HG03571 (cell line): ENCODE measurements around the gene ASPA.
"Not testable (repeated sequence)": the region's sequence is repeated elsewhere in the genome, so short reads cannot be mapped to it uniquely, and the experiment has no call there.

Experiments
- ATAC-seq: cut with Tn5 transposase; IDR thresholded peaks from one replicate; pipeline ENCODE4 v1.9.1; 2021; ENCODE audit not compliant: unreplicated experiment

ASPA gene

DNA sequence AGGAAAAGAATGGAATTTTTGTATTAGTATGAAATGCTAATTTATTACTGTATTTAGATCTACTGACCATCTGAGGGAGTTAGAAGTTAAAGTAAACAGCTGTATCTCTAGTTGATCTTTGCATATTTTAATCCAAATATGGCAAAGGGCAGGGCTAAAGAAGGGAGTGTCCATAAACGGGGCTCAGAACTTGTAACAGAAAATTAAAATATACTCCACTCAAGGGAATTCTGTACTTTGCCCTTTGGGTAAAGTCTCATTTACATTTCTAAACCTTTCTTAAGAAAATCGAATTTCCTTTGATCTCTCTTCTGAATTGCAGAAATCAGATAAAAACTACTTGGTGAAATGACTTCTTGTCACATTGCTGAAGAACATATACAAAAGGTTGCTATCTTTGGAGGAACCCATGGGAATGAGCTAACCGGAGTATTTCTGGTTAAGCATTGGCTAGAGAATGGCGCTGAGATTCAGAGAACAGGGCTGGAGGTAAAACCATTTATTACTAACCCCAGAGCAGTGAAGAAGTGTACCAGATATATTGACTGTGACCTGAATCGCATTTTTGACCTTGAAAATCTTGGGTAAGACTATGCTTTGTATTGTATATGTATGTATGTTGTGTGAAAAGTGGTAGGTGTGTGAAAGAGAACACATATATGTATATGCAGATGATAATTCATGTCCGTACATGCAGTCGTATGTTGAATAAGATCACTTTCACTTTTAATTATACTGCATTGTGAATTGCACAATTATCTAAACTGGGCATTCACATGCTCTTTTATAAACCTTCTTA lies at the start of gene ASPA:
TSS of gene ASPA (plus strand) at position 186 of the 799 bp plus-strand sequence. CDS start at position 349, 163 bp downstream.
- ATAC-seq = no peak

DNA sequence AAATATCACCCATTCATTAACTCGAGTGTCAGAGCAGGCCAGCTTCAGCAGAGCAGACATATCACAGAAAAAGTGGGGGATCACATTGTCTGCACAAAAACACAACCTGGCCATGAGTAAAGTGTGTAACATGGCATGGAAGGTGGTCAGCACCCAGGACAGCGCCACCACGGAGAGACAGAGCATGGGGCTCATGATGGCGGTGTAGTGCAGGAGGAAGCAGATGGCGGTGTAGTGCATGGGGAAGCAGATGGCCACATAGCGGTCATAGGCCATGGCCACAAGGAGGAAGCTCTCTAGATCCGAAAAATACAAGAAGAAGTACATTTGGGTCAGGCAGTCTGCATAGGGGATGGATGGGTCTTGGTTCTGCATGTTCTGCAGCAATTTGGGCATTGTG lies 42.6 kb upstream of the ASPA start:
- not testable (repeated sequence) for ATAC-seq

DNA sequence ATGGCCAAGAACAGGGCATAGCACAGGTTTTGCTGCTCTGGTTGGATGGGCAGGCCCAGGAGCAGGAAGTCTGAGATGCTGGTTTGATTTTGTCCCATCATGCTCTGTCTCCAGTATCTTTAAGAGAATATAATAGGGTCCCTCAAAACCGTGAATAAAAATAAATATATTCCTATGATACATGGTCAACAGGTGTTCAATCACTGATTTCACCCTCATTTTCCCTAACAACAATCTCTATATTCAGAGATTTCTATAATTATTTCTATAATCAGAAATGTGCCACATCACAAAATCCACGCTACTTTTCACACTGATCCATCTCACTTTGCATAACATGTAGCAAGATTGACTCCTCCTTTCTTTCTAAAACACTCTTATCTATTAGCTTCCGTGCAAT lies 42.1 kb upstream of the ASPA start, which contains the start of gene OR1E2:
TSS of gene OR1E2 (minus strand) at position 101 of the 400 bp plus-strand sequence. CDS start at position 101, 0 bp downstream.
- no peak for ATAC-seq

DNA sequence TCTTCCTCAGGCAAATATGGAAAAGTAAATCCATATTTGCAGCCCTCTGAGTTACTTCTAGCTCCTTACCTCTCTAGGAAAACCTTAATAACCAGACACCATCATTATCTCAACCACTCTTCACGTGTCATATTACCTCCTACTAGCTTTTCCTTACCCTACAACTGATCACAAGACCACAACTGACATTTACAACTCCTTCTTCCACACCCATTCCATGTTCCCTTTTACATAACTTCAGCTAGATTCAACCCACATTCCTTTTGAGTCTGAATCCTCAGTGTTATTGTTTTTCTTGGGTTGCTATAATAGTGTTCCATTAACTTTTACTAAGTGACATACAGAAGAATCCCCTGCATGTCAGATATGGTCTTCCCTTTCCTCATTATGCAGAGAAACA lies 37.4 kb upstream of the ASPA start:
- no peak for ATAC-seq

DNA sequence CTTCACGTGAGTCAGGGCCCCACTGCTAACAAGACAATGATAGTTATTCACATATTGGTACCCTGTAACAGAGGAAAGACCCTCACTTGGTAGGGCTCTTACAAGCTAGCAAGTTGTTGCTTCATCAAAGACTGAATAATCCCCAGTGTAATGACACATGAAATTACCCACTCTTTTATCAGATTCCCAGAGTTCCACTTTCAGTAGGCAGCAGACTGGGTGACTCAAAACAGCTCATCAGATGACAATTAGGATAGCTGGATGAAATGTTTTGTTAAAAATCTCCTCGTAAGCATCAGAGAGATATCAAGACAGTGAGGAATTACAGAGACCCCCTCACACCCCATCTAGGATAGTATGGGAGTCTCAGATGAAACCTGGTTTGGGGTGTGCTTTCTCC lies 35.3 kb upstream of the ASPA start:
- ATAC-seq = no peak

DNA sequence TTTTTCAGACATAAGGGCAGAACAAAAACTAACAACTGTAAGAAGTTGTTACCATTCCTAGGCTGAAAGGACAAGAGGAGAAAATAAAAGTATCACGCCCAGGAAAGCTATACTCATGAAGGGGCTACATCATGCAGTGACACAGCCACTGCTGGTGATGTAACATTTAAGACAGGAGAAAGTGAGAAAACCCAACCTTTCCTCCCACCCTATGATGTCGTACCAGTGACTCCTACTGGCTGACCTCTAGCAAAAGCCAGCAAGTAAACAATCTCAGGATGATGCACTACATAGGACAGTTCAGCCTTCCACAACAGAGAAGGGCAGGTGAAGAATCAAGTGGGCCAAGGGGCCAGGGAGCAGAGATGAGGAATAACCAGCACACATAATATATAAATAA lies 28.2 kb upstream of the ASPA start:
- no peak for ATAC-seq

DNA sequence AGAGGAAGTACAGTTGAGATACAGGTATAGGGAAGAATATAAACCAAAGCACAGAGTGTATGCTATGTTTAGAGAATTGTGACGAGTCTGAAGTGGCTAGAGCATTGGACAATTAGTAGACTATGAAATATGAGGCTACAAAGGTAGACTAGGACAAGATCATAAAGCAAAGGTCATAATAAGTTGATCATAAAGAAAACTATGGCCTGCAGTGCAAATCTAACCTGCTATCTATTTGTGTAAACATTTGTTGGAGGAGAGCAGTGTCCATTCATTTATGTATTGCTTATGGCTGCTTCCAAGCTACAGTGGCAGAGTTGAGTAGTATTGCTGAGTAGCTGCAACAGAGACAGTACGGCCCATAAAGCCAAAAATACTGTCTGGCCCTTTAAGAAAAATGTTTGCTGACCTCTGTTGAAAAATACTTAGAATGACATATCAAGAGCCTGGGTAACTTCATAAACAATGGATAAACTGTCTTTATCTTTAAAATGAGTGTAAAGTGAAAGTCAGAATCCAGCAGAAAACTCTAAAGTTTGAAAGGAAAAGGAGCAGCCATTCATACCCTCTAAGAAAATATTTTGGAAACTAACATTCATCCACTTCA lies 27.6 kb upstream of the ASPA start:
- no peak for ATAC-seq

DNA sequence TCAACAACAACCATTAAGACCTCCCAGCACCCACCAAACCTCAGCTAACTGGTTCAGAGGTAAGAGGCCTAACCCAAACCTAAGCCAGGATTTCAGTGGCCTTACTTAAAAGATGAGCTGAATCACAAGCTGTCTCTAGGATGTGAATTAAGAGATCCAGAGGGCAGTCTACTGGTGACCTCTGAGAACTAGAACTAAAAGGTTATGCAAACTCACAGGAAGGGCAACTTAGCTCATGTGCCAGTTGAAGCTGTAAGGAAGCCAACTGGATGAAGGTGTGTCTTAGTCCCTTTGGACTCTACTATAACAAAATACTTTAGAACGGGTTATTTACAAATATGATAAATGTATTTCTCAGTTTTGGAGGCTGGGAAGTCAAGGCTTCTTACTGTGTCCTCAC lies 9.4 kb upstream of the ASPA start:
- ATAC-seq = not testable (repeated sequence)

DNA sequence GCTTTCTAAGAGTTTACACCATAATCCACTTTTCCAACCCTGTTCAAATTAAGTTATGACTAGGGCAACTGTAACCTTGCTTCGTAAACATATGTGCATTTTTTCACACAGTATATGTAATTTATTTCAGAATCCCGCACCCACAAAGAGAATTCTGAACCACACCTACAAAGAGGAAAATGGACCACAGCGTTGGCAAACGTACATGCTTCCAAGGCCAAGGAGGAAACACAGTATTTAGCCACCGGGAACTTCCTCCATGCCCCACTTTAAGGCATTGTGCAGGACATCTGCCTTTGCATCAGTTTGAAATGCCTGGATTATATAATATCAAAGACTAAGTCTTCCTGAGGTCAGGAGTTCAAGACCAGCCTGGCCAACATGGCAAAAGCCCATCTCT lies 6.3 kb upstream of the ASPA start:
- ATAC-seq = no peak

DNA sequence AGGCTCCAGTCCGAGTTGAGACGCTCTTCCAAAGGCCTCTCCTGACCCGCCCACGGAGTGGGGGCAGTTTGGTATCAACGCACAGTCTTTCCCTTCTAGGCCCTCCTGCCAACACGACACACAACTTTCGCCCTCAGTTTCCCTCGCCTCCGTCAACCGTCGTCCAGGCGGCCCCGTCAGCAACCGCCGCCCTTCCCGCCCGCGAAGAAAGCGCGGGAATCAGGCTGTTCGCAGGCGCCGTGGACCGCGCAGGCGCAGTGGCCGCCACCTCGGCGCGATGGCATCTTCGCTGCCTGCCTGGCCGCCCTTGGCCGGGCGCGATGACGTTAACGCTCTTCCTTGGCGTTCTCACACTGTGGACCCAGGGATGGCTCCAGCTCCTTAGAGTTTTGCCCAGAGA lies 4.2 kb upstream of the ASPA start, which contains the start of gene SPATA22:
TSS of gene SPATA22 (minus strand) at position 221 of the 400 bp plus-strand sequence. CDS start 2,494 bp downstream, outside the sequence.
- no peak for ATAC-seq

DNA sequence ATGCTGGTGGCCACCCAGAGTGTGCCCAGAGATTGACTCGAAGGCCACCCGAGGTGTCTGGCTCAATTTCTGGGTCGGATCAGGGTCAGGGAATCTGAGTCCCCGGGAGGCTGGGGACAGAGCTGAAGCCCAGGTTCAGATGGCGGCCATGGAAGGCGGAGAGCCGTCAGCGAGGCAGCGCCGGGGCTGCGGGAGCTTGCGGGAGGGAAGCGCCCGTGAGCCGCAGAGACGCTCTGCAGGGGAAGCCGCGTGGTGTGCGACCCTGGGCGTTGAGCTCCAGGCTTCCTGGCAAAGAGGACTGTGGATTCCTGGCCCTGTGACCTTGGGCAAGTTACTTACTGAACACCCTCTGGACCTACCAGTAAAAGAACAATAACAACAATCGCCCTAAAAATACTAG lies 3.7 kb upstream of the ASPA start:
- ATAC-seq = no peak

DNA sequence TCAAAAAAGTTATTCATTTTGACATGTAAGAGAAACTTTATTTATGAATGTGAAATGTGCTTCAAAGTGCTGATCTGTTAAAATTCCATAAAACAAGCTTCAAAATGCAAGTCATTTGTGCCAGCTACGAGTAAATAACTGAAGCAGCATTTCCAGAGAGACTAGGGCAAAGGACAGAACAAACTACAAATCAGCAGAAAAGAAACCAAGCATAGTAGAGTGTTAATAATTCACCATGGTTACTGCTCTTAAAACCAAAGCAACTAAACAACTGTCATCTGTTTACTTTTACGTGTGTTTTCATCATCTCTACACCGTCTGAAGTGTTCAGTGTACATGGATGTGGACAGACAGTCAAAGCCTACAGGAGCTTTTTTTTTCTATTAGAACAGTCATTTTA lies 1.6 kb upstream of the ASPA start:
- no peak for ATAC-seq

DNA sequence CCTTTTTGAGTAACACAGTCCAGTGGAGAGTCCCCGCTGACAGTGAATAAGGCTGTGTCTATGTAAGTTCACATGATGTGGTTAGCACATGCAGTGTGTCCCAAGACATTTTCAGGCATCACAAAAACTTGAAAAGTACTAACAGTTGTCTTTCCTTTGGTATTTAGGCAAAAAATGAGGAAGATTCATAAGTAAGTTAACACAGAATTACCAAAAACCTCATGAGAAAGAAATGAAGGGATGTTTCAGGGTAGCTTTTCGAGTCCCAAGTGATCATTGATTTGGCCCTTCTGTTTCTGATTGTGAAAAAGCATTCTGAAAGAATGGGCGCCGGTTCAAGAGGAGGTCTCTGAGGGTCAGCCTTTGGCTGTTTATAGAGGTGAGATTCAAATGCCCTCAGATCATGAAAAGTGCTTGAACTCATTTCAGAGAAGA lies 529 bp upstream of the ASPA start:
- ATAC-seq = no peak

DNA sequence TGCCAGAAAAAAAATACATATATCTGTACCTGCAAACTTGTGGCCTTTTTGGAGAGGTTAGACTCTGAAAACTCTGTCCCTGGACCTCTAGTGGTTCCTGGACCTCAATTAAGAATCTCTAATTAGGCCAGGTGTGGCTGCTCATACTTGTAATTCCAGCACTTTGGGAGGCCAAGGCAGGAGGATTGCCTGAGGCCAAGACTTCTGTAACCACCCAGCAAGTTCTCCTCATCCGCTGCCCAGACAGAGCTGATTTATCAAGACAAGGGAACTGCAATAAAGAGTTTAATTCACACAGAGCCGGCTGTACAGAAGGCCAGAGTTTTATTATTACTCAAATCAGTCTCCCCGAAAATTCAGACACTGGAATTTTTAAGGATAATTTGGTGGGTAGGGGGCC lies 4.2 kb downstream of the ASPA start:
- ATAC-seq = no peak

DNA sequence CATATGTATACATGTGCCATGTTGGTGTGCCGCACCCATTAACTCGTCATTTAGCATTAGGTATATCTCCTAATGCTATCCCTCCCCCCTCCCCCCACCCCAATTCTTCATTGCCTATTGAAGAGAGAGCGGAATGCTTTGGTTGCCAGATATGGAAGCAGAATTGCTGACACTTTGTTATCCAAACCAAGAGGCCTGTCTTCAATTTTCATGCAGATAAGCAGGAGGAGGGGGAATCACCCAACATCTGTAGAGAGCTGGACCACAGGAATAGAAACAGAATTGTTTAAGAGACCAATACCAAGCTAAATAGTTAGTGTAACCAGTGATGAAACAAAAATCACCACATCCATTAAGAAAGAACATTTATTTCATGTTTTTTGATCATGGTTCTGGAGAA lies 7.1 kb downstream of the ASPA start:
- no peak for ATAC-seq

DNA sequence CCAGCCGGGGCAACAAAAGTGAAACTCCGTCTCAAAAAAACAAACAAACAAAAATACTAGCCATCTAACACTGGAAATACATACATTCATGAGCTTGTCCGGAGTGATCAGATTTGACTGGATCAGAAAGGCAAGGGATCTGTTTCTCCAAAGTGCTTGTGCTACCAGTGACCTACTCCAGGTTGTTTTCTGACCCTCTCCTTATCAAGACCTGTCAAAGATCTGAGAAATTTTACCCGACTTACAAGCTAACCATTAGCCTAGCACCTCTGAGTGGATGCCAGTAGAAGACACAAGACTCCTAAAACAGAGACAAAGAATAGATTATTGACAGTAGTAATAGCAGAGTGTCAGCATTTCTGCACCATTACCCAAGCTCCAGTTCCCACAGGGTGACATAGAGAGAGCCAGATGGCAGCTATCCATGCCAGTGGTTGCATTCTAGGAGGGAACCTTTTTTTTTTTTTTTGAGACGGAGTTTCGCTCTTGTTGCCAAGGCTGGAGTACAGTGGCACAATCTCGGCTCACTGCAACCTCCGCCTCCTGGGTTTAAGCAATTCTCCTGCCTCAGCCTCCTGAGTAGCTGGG lies 9.8 kb downstream of the ASPA start:
- no peak for ATAC-seq

DNA sequence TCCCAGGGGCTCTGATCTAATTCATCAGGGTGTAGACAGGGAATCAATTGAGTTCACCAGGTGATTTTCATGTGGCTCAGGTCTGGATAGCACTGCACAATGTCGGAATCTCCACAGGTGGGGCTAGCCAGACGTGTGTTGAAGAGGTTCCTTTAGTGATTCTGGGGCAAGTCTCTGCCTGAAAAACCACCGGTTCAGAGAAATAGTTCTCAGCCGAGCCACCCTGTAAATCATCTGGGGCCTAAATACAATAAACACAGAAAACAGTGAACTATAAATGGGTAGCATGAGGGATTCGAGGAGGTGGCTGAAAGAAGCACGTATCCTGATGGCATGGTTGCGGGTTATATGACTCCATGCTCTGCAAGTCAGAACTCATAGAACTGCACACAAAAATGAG lies 21.3 kb downstream of the ASPA start:
- ATAC-seq = no peak

DNA sequence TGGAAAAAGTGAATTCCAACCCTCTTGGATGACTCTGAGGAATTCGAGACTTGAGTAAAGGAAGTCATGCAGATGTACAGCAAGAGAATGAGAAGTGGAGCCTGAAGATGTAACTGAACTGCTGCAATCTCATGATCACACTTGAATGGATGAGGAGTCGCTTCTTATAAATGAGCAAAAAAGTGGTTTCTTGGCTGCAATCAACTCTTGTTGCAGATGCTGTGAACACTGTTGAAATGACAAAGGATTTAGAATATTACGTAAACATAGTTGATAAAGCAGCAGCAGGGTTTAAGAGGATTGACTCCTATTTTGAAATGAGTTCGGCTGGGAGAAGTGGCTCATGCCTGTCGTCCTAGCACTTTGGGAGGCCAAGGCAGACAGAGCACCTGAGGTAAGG lies 25.5 kb downstream of the ASPA start:
- no peak for ATAC-seq

DNA sequence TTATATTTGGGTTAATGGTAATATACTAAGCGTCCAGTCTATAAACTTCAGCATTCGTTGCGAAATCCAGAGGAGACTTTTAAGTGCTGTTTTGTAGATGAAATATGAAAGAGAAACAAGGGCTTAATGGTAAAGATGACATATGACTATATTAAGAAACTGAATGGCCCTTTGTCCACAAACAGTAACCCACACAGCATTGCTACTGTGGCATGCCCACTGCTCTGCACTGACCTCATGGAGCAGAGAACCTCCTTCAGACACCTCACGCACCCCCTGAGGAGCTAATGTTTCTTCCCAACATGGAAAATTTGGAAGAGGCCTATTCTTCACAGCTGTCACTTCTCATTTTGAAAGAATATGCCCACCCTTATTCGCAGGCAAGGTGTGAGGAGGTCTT lies 26.7 kb downstream of the ASPA start:
- no peak for ATAC-seq

DNA sequence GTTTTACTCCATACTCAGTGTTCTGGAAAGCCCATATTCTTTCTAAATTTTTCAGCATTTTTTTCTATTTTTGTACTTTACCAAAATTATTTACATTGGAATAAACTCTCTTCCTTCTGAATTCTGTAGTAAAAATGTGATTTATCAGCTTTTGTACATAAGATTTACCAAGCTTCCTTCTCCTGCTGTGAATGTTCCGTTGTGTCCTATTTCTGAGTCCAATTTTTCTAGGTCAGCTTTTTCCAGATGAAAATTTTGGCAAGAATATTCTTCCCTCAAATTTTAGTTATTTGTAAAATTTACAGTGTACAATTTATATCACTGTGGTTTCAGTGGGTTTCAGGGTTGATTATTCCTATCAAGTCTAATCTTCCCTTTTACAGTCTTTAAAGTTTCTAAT lies 27.5 kb downstream of the ASPA start:
- no peak for ATAC-seq

DNA sequence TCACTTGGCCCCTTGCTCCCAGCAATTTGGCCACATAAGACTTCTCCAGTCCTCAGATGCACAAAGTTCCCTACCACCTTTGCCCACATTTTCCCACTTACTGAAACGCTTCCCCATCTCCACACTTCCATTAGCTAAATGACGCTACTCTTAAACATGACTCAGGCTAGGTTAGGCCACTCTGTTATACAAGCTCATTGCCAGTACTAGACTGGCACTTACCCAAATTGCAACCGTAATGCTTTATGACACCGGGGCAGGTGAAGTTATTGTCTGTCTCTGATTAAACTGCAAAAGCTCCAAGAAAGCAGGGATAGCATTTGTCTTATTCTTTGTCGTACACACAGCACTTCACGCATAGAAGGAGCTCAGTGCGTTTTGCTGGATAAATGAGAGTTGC lies 29.2 kb downstream of the ASPA start:
- no peak for ATAC-seq

DNA sequence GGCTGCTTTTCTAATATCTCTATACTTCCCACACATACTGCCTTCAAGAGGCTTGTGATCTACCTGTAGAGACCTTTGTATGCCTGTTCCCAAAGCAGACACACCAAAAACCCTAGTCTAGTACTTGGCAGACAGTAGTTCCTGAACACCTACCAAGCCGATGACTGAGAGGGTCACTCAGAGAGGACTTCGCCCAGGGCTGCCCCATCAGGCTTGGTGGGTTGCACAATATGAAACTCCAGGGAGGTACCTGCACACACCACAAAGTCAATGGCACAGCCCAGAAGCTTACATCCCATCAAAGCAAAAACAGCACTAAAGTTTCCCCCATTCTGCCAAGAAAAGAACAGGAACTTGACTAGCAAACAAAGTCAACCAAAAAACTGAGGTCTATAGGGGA lies 30.3 kb downstream of the ASPA start:
- no peak for ATAC-seq
